NCI-H1092 treated with DMSO at 0.1 percent for 48 hours (cell line): ENCODE measurements around the gene CENPS.
"Not testable (repeated sequence)": the region's sequence is repeated elsewhere in the genome, so short reads cannot be mapped to it uniquely, and the experiment has no call there.

ENCODE experiments used
- DNase-seq: peaks from one replicate; lab custom pipeline; 2025; lab: John Stamatoyannopoulos, UW

CENPS gene

GRCh38 chr1:10419351-10419750 is 10.9 kb upstream of the CENPS start:
- DNase-seq = no peak

GRCh38 chr1:10421637-10422036 is 8.6 kb upstream of the CENPS start:
- DNase-seq = no peak

- no peak for DNase-seq
Observed at GRCh38 chr1:10424034-10424433, 6.2 kb upstream of the CENPS start.

DNA sequence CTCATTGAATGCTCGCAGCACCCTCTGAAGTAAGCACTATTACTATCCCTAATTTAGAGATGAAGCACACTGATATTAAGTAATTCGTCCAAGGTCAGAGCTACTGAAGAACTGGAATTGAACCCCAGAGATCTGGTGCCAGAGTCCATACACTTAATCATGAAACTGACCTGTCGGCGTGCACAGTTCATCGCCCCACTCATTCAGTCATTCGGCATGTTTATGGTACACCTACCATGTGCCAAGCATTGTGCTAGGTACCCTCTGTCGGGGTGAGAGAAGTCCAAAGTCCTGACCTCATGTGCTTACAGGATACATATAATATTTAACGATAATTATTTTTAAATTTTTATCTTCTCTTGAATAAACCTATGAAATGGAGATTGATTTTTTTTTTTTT is 5.6 kb upstream of the CENPS start:
- DNase-seq = no peak

GRCh38 chr1:10425826-10426534 is 4.3 kb upstream of the CENPS start:
- DNase-seq = not testable (repeated sequence)

- DNase-seq = not testable (repeated sequence)
Observed at GRCh38 chr1:10426535-10426848, 3.7 kb upstream of the CENPS start.

DNA sequence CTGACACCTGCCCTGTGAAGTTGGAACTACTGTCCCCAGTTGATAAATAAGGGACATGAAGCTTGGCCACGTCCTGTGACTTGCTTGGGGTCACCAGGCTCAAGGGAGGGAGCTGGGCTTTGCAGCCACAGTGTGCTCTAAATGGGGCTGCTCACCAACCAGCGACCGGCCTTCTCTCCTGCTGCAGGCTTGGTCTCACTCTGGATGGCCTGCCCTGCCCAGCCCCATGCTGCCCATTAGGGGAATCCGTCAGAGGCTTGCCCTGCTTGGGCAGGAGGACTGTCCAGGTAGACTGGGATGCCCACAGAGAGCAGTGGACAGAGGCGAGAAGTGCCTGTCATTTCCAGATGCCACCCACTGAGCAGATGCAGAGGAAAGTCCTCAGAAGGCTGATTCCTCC is 1.2 kb upstream of the CENPS start:
- DNase-seq = no peak

DNA sequence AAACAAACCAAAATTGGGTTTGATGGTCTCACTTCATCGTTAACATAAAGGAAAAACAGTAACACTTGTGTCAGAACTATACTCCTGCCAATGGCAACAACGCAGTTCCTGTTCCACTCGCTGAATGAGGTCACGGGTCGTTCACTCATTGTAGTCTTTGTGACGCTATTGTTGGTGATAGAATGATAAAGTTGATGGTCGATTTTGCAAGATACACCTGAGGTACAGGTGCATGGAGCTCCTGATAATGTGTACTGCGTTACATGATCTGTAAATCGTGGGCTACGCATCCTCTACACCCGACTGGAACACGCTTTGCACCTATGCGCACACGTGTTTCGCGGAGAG is 391 bp upstream of the CENPS start:
- no peak for DNase-seq

DNA sequence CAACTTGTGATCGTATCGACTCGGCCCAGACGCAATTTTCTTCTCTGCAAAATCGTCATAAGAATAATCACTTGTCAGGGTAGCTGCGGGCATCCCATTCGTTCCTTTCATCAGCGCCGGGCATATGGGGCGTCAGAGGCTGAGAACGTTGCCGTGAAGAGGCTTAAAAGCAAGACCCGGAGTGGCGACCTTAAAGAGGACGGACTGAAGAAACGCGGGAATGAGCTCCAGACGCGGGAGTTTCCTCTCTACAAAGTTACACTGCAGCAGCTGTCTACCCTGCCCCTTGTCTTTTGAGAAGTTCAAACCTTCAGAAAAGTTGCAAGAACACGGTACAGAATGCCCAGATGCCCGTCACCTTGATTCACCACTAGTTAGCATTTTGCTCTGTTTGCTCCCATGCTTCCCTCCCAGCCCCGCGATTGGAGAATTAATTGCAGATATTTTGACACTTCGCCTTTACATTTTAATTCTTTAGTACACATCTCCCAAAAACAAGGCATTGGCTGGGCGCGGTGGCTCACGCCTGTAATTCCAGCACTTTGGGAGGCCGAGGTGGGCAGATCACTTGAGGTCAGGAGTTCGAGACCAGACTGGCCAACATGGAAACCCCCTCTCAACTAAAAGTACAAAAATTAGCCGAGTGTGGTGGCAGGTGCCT is 967 bp downstream of the CENPS start:
- DNase-seq = no peak

- DNase-seq = no peak
Observed at GRCh38 chr1:10432910-10433700, 2.9 kb downstream of the CENPS start.

- no peak for DNase-seq
Observed at GRCh38 chr1:10433790-10434189, 3.6 kb downstream of the CENPS start.

GRCh38 chr1:10434590-10434989 is 4.4 kb downstream of the CENPS start:
- DNase-seq = no peak

GRCh38 chr1:10437052-10437451 is 6.8 kb downstream of the CENPS start:
- no peak for DNase-seq

- DNase-seq = no peak
Observed at GRCh38 chr1:10438677-10439163, 8.5 kb downstream of the CENPS start.

- no peak for DNase-seq
Observed at GRCh38 chr1:10440305-10440704, 10.1 kb downstream of the CENPS start.

- DNase-seq = no peak
Observed at GRCh38 chr1:10440794-10441193, 10.6 kb downstream of the CENPS start.

DNA sequence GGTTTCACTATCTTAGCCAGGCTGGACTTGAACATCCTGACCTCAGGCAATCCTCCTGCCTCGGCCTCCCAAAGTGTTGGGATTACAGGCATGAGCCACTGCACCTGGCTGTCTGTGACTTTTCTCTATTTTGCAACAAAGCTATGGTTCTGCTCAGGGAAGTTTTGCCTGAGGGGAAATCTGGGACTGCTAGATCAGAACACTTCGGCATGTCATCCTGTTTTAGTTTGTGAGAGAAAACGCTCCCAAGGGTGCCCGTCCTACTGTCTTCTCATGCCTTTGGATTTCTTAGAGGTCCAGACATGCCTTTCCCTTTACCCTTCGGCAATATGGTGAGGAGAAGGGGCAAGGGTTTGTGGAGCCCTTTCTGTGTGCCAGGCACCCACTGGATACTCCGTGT is 14.0 kb downstream of the CENPS start:
- no peak for DNase-seq

DNA sequence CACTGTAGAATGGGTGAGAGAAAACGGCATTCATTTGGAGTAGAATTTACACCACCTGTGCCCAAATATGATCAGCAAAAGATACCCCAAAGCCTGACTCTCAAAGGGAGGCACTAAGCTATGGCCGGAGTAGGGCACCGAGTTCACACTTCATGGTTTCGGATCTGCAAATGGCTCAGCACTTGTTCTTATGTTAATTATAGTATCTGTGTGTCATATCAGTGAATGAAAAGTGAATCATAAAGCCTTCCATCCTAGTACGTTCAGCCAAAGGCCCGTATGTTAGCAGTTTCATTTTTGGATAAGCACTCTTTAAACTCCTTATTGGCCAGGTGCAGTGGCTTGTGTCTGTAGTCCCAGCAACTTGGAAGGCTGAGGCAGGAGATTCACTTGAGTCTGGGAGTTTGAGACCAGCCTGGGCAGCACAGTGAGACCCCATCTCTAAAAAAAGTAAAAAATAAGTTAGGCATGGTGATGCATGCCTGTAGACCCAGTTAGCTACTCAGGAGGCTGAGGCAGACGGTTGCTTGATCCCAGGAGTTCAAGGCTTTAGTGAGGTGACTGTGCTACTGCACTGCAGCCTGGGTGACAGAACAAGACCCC is 14.7 kb downstream of the CENPS start:
- no peak for DNase-seq

- no peak for DNase-seq
Observed at GRCh38 chr1:10446790-10447422, 16.7 kb downstream of the CENPS start.

- no peak for DNase-seq
Observed at GRCh38 chr1:10449751-10450150, 19.5 kb downstream of the CENPS start, which contains the start of gene CORT. Gene CORT, plus strand, starts transcription at chr1:10450031. Its CDS starts 193 bp downstream, at chr1:10450224.

DNA sequence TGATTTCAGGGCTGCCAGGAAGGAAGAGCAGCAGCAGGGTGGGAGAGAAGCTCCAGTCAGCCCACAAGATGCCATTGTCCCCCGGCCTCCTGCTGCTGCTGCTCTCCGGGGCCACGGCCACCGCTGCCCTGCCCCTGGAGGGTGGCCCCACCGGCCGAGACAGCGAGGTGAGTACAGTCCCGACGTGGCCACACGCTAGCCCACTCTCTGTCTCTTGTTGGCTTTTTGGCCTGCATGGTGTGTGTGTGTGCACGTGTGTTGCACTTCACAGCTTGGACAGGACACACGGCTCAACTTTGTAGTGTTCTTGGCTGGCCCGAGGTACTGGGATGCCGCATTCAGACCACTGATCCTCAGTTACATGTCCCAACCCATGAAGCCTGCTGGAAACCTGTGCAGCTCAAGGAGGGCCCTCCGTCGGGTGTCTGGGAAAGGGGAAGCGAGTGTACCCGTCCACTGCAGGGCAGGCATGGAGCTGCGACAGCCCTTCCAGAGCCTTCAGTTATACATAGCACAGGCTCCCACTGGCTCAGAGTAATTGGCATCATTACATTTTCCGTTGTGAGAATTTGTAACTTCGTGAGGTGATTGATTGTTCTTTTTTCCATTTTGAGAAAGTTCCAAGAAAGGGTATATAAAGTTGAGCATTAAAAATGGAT is 20.1 kb downstream of the CENPS start:
- no peak for DNase-seq

- DNase-seq = no peak
Observed at GRCh38 chr1:10450836-10451235, 20.6 kb downstream of the CENPS start.
